ENCODE data around the gene C1orf105.
A peak's percentile ranks its signal among the peaks of the same experiment; 100 is the strongest.
"Not testable (repeated sequence)": the region's sequence is repeated elsewhere in the genome, so short reads cannot be mapped to it uniquely, and the experiment has no call there.

The C1orf105 gene

GRCh38 chr1:172420385-172420784 lies at the start of gene C1orf105:
C1orf105 (plus strand) TSS chr1:172420685; CDS start chr1:172420886, 201 bp downstream.
- DNase-seq: no peak

GRCh38 chr1:172371646-172372045 lies 48.8 kb upstream of the C1orf105 start:
- DNase-seq: not testable (repeated sequence)

DNA sequence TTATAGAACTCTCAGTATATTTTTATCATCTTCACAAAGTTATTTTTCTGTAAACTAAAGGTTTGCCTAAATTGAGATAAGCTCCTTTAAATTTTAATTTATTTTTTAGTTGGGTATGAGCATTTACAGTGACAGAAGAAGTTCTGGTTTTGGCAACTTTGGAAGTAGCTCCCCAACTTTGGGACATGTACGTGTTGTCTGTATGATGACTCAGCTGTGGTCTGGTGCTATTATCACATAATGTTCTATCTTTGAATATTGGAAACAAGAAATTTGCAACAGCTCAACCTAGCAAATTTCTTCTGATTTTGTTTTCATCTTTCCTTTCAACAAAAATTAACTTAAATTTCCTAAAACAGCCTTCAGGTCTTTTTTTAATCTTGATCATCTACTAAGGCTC lies 46.6 kb upstream of the C1orf105 start:
- DNase-seq: no peak

GRCh38 chr1:172375211-172375631 lies 45.3 kb upstream of the C1orf105 start:
- no peak for DNase-seq

DNA sequence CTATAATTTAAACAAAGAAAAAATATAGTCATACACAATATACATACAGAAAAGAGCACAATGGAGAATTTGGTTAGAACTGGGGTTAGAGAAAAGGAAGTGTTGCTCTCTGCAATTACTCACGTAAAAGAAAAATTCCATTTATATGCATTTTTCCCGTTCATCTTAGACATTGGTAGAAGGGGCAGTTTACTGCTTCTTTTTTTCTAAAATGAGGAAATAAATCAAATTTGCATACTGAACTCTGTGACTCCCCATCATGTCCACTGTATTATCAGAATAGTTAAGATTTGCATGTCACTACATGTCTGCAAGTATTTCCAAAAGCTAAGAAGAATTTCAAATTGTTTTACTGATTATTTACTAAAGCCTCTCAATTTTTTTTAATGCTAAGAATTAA lies 44.1 kb upstream of the C1orf105 start:
- DNase-seq: no peak

DNA sequence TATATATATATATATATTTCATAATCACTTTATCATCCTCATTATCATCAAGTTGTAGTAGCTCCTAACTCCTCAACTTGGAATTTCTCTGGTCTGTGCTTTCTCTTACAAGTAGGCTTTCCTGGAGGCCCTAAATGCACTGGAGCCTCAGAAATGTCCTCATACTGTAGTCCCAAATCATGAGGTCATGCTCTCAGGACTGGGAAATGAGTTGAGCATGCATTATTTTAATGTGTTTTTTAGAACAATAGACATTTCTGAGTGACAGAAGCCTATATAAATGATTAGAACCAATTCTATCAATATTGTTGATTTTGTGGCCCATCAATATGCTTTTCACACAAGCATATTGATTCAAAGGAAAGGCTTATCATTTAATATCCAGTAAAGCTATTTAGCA lies 42.9 kb upstream of the C1orf105 start:
- no peak for DNase-seq

DNA sequence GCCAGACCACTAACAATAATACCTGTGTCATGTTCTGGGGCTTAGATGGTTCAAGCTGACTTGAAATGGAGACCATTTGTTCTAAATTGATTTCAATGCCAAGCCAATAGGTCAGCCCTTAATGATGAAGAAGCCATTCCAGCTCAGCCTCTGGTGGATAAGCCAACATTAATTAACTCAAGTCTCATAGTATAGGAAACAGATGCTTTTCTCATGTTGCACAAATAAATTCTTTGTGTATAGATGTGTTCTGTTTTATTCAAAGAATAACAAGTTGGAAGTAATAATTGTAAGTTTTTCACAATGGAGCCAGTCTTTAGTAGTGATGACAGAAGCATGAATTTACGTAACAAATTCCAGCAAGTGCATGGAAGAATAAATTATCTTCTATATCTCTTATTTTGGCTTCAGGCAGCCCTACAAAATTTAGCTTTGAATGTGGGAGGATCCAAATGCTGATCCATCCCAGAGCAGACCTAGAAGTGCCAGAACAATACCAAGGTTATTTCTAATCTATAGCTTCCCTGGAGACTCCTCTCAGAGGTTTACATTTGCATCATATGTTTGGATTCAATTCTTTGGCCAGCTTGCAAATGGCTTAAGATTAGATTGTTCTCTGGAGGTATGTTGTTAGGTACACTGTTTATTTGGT lies 42.2 kb upstream of the C1orf105 start:
- DNase-seq: no peak

GRCh38 chr1:172380441-172381244 lies 39.8 kb upstream of the C1orf105 start:
- DNase-seq: peak in 1 of 2 experiments; percentile 11

DNA sequence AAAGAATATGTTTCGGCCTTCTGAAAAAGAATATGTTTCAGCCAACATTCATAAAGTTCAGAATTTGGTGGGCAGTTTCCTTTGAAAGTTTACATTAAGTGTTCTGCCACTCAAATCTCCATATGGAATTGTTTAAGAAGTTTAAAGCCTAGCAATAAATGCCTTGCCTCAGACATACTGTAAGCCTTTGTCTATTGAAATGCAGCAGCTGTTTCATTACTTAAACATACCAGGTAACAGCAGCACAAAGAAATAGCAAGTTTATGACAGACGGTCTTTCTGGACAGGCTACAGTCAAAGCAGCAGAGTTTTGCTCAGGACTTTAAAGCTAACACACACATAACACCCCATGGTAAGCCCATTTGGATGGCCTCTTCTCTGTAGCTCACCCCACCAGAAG lies 38.5 kb upstream of the C1orf105 start:
- DNase-seq: no peak

DNA sequence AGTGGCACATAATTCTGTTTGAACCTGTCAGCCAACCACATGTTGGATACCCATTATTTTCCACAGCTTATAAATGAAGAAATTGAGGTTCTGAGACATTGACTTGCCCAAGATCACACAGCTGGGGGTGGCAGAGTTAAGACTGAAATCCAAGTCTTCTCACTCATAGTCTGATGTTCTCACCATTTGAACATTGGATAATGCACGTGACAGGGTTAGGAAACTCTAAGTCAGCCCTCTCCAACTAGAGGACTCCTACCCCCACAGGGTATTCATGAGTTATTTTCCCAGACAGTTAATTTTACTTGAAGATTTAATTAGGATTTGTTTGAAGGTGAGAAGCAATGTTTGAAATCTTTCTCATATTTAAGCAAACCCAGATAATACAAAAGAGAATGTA lies 38.1 kb upstream of the C1orf105 start:
- DNase-seq: no peak

GRCh38 chr1:172382990-172383389 lies 37.5 kb upstream of the C1orf105 start:
- no peak for DNase-seq

GRCh38 chr1:172383536-172383935 lies 36.9 kb upstream of the C1orf105 start:
- DNase-seq: no peak

DNA sequence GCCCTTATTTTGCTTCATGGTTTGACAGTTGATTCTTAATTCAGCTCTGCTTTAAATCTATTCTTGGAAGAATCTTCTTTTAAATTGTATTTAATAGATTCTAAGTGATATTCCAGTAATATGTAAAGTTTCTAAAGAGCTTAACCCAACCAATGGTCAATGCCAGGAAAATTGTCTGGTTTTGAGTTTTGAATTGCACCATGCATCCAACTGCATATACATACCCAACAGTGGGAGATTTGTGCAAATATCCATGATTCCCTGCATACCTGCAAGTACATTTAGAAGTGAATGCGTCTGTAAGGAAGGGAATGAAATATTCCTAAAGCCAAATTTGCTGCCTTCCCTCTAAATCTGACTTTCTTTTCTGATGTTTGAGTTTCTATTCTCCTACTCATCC lies 35.8 kb upstream of the C1orf105 start:
- no peak for DNase-seq

DNA sequence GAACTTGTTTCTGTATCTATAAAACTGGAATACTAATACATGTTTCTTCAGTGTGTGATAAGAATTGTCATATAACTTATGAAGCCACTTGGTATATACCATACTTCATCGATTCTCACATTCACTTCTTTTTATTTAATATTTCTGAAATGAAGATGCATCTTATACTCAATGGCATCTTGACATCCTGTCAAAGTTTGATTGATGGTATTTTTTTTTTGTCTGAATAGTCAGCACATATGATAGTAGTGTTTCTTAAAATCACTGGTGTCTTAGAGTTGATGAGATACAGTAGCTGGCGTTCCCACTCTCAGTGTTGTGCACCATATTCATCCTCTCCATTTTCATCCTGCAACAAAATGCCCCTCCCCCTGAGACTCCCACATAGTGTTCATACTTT lies 34.4 kb upstream of the C1orf105 start:
- DNase-seq: no peak

- no peak for DNase-seq
These were observed 32.0 kb upstream of the C1orf105 start for GRCh38 chr1:172388490-172388889.

DNA sequence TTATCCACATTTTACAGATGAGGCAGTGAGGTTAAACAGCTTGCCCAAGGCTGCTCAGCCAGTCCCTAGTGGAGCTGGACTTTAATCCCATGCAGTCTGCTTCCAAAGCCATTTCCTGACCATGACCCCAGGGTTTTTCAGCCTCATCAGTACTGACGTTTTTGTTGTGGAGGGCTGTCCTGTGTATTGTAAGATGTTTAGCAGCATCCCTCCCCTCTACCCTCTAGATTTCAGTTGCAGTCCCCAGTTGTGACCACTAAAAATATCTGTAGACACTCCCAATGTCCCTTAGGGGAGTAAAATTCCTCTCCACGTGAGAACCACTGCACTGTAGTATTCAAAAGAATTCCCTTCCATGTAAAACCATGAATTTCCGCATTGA lies 30.2 kb upstream of the C1orf105 start:
- DNase-seq: no peak

- no peak for DNase-seq
These were observed 29.6 kb upstream of the C1orf105 start for GRCh38 chr1:172390683-172391551.

DNA sequence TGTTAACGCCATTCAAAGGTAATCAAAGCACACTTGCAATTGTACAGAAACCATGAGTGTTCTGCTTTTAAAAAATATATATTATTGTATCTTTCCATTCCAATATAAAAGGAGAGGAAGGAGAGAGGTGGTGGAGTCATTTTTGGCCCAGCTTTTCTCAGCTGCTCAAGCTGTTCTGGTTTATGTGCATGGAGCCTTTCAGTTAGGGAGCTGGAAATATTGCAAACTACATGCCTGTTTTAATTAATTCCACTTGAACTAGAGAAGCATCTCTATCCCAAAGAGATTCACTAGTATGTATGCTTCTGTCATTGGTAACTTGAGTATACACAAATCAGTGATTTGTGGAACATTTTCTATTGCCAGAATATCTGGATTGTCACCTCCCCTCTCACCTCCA lies 28.5 kb upstream of the C1orf105 start:
- no peak for DNase-seq

GRCh38 chr1:172393354-172393753 lies 27.1 kb upstream of the C1orf105 start:
- no peak for DNase-seq

DNA sequence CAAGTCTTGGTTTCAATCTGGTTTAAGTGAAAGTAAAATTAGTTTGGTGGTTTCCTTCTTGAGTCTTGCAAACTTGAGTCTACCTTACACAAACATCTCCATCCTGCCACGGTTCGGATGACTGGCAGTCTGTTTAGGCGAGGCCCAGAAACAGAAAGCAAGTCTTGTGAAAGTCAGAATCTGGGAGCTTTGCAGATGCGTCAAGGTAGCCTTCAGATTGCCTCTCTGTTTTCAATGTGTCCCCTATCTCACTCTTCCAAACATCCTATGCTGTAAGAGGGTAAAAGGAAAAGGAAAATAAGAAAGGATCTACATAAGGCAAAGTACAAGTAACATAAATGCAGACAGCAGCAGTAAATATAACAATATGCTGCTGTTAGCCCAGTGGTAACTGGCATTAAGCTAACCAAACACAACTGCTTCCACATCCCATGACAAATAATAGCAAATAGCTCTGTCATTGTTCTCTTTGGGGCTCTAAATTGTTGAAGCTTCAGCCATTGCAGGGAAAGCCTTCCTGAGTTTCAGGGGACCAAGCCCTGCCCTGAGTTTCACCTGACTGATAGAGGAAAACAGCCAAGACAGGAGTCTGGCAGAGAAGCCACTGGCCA lies 26.2 kb upstream of the C1orf105 start:
- peak; percentile 56 to 62 for DNase-seq

DNA sequence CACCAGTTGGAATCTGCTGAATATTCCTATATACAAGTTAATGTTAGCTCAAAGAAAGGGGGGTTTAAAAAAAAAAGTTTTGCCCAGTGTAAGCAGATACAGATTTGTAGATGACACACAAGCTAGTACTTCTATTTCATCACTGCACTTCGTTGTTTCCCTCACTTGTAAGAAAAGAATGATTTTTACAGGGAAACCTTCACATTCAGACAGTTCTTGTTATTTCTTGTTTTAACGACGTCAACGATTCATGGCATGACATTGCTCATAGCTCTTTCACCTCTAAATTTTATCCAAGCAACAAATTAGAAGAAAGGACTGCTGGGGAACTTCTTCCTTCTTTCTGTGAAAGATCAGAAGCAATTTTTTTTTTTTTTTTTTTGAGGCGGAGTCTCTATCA lies 25.7 kb upstream of the C1orf105 start:
- no peak for DNase-seq

GRCh38 chr1:172395576-172395975 lies 24.9 kb upstream of the C1orf105 start:
- no peak for DNase-seq

DNA sequence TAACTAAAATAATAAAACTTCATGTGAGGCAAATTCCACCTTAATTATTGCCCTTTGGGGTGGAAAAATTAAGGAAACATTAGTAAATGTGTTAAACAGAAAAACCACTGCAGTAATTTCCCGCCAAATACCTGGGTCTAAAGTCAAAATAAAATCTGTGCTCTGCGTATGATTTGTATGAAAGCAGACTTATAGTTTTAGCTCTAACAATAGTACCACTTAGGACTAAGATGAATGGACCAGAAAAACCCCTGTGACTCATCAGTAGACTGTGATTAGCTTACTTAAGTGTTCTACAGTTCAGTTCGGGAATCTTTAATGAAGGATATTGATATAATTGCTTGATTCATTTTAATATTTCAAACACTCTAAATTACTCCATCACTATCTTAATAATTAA lies 23.3 kb upstream of the C1orf105 start:
- no peak for DNase-seq
